ENCODE data around the gene CACYBP. TPM values are rescaled to one million over a fixed set of nuclear protein-coding genes. Genes with fewer than 3 reads are reported as not detected.

Gene CACYBP
- total and polyA plus RNA-seq, 2 experiments from 2014 or later = 209 to 453 TPM

DNA sequence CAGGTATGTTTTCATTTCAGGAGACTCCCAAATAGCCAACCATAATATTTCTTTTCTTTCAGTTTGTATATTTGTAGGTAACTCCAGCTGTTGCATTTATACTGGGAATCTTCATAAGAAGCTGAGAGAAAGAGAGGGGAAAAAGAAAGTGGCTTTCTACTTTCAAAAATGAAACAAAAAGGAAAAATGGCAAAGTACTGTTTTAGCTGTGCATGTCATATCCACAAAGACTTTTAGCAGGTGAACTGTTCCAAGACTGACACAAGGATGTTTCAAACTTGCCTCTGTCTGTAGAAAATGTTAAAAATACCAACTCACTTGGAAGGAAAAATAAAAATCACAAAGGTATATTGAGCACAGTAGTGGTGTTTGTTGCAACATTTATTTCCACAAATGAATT lies 41.9 kb upstream of the CACYBP start:
- no peak overlapping the region for H3K27ac Mint-ChIP-seq
- no peaks in the 10 kb centered on the region for H3K27me3 ChIP-seq (ENCODE audit: insufficient read depth)
- no peak overlapping the region for H3K4me3 Mint-ChIP-seq
- H3F3A ChIP-seq (replicated peaks; ENCODE audit: low read depth) = no peaks in the 10 kb centered on the region
- no peak overlapping the region for H3K27ac ChIP-seq (ENCODE audit: low read depth)
- H3K79me2 ChIP-seq (replicated peaks; ENCODE audit: insufficient read depth) = peaks cover 36% of the 10 kb centered on the region
- TF ChIP-seq STAT1 (IDR thresholded peaks at IDR 0.05; ENCODE audit: unreplicated experiment) (no peak), JUNB (IDR thresholded peaks at IDR 0.05; ENCODE audit: unreplicated experiment) (no peak), CREB1 (CRISPR knock-in tag; IDR thresholded peaks at IDR 0.05; ENCODE audit: low read depth) (no peak), ZNF331 (CRISPR knock-in tag; IDR thresholded peaks at IDR 0.05; ENCODE audit: low read depth) (no peak), NANOG (IDR thresholded peaks at IDR 0.05; ENCODE audit: borderline replicate concordance) (no peak), ZNF114 (CRISPR knock-in tag; IDR thresholded peaks at IDR 0.05) (no peak), EZH2phosphoT487 (IDR thresholded peaks at IDR 0.05; ENCODE audit: unreplicated experiment) (no peak), POLR2AphosphoS5 (IDR thresholded peaks at IDR 0.05; ENCODE audit: low read depth) (no peak), EZH2 (IDR thresholded peaks at IDR 0.05; ENCODE audit: low read depth, unreplicated experiment) (no peak)
- TF ChIP-seq, protein P1, sequence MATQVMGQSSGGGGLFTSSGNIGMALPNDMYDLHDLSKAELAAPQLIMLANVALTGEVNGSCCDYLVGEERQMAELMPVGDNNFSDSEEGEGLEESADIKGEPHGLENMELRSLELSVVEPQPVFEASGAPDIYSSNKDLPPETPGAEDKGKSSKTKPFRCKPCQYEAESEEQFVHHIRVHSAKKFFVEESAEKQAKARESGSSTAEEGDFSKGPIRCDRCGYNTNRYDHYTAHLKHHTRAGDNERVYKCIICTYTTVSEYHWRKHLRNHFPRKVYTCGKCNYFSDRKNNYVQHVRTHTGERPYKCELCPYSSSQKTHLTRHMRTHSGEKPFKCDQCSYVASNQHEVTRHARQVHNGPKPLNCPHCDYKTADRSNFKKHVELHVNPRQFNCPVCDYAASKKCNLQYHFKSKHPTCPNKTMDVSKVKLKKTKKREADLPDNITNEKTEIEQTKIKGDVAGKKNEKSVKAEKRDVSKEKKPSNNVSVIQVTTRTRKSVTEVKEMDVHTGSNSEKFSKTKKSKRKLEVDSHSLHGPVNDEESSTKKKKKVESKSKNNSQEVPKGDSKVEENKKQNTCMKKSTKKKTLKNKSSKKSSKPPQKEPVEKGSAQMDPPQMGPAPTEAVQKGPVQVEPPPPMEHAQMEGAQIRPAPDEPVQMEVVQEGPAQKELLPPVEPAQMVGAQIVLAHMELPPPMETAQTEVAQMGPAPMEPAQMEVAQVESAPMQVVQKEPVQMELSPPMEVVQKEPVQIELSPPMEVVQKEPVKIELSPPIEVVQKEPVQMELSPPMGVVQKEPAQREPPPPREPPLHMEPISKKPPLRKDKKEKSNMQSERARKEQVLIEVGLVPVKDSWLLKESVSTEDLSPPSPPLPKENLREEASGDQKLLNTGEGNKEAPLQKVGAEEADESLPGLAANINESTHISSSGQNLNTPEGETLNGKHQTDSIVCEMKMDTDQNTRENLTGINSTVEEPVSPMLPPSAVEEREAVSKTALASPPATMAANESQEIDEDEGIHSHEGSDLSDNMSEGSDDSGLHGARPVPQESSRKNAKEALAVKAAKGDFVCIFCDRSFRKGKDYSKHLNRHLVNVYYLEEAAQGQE (IDR thresholded peaks at IDR 0.05; ENCODE audit: unreplicated experiment) = no peak
- TF ChIP-seq, protein P2, sequence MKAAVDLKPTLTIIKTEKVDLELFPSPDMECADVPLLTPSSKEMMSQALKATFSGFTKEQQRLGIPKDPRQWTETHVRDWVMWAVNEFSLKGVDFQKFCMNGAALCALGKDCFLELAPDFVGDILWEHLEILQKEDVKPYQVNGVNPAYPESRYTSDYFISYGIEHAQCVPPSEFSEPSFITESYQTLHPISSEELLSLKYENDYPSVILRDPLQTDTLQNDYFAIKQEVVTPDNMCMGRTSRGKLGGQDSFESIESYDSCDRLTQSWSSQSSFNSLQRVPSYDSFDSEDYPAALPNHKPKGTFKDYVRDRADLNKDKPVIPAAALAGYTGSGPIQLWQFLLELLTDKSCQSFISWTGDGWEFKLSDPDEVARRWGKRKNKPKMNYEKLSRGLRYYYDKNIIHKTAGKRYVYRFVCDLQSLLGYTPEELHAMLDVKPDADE (IDR thresholded peaks at IDR 0.05) = no peak
- TF ChIP-seq, protein P3, sequence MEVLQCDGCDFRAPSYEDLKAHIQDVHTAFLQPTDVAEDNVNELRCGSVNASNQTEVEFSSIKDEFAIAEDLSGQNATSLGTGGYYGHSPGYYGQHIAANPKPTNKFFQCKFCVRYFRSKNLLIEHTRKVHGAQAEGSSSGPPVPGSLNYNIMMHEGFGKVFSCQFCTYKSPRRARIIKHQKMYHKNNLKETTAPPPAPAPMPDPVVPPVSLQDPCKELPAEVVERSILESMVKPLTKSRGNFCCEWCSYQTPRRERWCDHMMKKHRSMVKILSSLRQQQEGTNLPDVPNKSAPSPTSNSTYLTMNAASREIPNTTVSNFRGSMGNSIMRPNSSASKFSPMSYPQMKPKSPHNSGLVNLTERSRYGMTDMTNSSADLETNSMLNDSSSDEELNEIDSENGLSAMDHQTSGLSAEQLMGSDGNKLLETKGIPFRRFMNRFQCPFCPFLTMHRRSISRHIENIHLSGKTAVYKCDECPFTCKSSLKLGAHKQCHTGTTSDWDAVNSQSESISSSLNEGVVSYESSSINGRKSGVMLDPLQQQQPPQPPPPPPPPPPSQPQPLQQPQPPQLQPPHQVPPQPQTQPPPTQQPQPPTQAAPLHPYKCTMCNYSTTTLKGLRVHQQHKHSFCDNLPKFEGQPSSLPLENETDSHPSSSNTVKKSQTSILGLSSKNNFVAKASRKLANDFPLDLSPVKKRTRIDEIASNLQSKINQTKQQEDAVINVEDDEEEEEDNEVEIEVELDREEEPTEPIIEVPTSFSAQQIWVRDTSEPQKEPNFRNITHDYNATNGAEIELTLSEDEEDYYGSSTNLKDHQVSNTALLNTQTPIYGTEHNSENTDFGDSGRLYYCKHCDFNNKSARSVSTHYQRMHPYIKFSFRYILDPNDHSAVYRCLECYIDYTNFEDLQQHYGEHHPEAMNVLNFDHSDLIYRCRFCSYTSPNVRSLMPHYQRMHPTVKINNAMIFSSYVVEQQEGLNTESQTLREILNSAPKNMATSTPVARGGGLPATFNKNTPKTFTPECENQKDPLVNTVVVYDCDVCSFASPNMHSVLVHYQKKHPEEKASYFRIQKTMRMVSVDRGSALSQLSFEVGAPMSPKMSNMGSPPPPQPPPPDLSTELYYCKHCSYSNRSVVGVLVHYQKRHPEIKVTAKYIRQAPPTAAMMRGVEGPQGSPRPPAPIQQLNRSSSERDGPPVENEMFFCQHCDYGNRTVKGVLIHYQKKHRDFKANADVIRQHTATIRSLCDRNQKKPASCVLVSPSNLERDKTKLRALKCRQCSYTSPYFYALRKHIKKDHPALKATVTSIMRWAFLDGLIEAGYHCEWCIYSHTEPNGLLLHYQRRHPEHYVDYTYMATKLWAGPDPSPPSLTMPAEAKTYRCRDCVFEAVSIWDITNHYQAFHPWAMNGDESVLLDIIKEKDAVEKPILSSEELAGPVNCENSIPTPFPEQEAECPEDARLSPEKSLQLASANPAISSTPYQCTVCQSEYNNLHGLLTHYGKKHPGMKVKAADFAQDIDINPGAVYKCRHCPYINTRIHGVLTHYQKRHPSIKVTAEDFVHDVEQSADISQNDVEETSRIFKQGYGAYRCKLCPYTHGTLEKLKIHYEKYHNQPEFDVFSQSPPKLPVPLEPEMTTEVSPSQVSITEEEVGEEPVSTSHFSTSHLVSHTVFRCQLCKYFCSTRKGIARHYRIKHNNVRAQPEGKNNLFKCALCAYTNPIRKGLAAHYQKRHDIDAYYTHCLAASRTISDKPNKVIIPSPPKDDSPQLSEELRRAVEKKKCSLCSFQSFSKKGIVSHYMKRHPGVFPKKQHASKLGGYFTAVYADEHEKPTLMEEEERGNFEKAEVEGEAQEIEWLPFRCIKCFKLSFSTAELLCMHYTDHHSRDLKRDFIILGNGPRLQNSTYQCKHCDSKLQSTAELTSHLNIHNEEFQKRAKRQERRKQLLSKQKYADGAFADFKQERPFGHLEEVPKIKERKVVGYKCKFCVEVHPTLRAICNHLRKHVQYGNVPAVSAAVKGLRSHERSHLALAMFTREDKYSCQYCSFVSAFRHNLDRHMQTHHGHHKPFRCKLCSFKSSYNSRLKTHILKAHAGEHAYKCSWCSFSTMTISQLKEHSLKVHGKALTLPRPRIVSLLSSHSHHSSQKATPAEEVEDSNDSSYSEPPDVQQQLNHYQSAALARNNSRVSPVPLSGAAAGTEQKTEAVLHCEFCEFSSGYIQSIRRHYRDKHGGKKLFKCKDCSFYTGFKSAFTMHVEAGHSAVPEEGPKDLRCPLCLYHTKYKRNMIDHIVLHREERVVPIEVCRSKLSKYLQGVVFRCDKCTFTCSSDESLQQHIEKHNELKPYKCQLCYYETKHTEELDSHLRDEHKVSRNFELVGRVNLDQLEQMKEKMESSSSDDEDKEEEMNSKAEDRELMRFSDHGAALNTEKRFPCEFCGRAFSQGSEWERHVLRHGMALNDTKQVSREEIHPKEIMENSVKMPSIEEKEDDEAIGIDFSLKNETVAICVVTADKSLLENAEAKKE (CRISPR knock-in tag; IDR thresholded peaks at IDR 0.05) = no peak
- TF ChIP-seq, protein P4, sequence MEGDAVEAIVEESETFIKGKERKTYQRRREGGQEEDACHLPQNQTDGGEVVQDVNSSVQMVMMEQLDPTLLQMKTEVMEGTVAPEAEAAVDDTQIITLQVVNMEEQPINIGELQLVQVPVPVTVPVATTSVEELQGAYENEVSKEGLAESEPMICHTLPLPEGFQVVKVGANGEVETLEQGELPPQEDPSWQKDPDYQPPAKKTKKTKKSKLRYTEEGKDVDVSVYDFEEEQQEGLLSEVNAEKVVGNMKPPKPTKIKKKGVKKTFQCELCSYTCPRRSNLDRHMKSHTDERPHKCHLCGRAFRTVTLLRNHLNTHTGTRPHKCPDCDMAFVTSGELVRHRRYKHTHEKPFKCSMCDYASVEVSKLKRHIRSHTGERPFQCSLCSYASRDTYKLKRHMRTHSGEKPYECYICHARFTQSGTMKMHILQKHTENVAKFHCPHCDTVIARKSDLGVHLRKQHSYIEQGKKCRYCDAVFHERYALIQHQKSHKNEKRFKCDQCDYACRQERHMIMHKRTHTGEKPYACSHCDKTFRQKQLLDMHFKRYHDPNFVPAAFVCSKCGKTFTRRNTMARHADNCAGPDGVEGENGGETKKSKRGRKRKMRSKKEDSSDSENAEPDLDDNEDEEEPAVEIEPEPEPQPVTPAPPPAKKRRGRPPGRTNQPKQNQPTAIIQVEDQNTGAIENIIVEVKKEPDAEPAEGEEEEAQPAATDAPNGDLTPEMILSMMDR (conservative IDR thresholded peaks at IDR 0.05; ENCODE audit: low read depth in 2 of 2) = no peak
- no peak overlapping the region for H2AFZ ChIP-seq
- peaks cover 20% of the 10 kb centered on the region for H3K4me1 Mint-ChIP-seq
- H4K20me1 ChIP-seq (replicated peaks; ENCODE audit: insufficient read depth) = peaks cover 22% of the 10 kb centered on the region
- peaks cover 41% of the 10 kb centered on the region; the same call in 2 of the 3 replicates for H3K36me3 Mint-ChIP-seq (ENCODE audit: low read depth)
- H3K4me3 ChIP-seq = no peak overlapping the region
- no peak overlapping the region for H3K4me2 ChIP-seq
- H3K4me1 ChIP-seq (ENCODE audit: insufficient read depth) = no peaks in the 10 kb centered on the region; the same call in 1 of the 2 replicates
- no peaks in the 10 kb centered on the region for H3K9me2 ChIP-seq (ENCODE audit: insufficient read depth)
- DNase-seq (ENCODE audit: low spot score) = no peak
- H3K36me3 ChIP-seq (ENCODE audit: insufficient read depth) = peaks cover 10% of the 10 kb centered on the region; the same call in 1 of the 2 replicates
- no peaks in the 10 kb centered on the region for H3K27me3 Mint-ChIP-seq (ENCODE audit: insufficient read depth, low read depth, poor library complexity)
- H3K9me3 Mint-ChIP-seq = no peaks in the 10 kb centered on the region
- ATAC-seq = no peak
